Endothelial cell of hepatic sinusoid (primary cell): ENCODE results near the gene BCAR1.
"Not testable (repeated sequence)": the region's sequence is repeated elsewhere in the genome, so short reads cannot be mapped to it uniquely, and the experiment has no call there.

Source experiments
- in situ Hi-C: cut with HindIII; loops from 2 replicates; pipeline ENCODE4 v1.10.0; 2017; ENCODE audit warnings: low sequenced_read_pairs

Gene BCAR1, protein sequence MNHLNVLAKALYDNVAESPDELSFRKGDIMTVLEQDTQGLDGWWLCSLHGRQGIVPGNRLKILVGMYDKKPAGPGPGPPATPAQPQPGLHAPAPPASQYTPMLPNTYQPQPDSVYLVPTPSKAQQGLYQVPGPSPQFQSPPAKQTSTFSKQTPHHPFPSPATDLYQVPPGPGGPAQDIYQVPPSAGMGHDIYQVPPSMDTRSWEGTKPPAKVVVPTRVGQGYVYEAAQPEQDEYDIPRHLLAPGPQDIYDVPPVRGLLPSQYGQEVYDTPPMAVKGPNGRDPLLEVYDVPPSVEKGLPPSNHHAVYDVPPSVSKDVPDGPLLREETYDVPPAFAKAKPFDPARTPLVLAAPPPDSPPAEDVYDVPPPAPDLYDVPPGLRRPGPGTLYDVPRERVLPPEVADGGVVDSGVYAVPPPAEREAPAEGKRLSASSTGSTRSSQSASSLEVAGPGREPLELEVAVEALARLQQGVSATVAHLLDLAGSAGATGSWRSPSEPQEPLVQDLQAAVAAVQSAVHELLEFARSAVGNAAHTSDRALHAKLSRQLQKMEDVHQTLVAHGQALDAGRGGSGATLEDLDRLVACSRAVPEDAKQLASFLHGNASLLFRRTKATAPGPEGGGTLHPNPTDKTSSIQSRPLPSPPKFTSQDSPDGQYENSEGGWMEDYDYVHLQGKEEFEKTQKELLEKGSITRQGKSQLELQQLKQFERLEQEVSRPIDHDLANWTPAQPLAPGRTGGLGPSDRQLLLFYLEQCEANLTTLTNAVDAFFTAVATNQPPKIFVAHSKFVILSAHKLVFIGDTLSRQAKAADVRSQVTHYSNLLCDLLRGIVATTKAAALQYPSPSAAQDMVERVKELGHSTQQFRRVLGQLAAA

DNA sequence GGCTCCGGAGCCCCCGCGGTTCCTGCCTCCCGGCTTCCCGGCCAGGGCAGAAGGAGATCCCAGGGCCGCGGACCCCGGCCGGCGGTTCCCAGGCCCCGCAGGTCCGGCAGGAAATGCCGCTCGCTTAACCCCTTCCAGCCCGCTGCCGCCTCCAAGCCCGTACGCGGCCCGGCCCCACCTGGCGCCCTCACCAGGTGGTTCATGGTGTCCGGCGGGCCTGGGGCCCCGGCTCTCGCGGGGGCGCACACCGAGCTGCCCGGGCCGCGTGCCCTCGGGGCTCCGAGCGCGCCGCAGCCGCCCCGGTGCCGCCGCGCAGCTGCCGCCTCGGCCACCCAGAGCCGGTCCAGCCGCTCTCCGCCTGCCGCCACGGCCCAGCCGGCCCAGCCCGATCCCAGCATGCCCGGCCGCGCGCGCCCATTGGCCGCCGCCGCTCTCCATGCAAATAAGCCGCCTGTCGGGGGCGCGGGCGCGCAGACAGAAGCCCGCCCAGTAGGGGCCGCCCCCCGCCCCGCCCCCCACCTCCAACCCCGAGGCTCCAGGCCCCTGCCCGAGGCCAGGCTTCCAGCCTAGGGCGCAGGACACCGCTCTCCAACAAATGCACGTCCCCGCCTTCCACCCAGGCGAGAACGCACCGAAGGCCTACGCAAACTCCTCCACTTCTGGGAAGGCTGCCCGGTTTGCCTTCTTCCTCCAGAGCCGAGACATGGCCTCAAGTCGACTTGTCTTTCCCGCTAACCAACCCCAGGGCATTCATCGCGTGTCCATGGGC lies at the start of gene BCAR1:
BCAR1 (minus strand) TSS at position 345 of the 769 bp plus-strand sequence; CDS start at position 203, 142 bp downstream.
- in situ Hi-C loops, result no loop called here

DNA sequence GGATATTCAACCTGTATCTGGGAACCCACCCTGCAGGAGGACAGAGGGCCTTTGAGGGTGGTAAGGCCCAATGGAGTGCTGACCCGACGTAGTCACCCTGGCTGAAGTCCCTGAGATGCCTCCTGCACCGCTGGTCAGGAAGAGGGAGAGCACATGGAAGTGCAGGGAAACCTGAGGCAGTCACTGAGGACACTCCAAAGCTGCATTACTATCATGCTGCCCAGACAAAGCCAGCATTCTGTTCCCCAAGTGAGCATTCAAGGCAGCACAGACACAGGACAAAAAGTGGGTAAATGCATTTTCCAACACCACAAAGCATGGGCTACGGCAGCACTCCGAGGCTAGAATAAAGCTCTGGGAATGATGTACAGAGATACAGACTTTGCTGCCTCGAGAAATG lies 46.8 kb upstream of the BCAR1 start:
- in situ Hi-C loops, result no loop called here

DNA sequence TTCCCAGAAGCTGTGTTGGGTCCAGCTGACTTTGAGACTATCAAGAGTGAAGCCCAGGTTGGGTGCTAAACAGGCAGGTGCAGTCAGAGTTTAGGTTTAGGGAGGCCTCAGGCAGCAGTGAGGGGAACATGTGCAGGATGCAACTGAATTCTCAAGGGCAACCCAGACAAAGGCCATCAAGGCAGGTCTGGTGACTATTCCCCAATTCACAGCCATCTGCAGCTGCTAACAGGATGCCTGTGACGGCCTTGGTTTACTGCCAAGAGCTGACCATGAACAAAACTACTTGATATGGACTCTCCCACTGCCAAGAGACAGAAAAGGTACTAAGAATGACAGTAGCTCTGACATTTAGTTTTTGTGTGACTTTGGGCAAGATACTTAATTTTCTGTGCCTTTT lies 45.2 kb upstream of the BCAR1 start:
- in situ Hi-C loops, result no loop called here

DNA sequence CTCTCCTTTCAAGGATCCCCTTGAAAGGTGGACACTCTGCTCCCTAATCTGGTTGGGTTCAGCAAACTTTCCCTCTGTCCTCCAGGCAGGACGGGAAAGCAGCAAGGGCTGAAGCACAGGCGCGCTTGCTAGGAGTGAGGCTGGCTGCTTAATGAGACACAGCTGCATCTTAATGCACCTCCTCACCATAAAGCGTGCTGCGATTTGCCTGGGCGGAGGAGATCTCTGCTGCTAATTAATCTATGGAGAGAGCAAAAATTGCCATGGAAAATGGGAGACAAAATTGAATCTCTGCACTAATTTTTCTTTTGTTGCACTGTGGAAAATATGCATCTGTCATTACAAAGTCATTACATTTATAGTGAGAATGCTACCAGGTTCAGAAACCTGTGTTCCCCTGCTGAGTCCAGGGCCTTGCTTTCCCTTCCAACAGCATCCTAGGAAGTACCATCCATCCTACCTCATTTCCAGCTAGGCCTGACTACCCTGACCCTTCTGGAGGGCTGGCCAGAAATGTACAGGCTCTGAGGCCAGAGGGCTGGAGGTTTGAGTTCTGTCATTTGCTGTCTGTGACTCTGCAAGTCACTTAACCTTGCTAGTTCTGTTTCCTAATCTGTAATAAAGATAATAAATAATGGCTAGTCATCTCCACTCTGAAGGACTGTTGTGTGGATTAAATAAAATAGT lies 43.5 kb upstream of the BCAR1 start:
- in situ Hi-C loops, result no loop called here

DNA sequence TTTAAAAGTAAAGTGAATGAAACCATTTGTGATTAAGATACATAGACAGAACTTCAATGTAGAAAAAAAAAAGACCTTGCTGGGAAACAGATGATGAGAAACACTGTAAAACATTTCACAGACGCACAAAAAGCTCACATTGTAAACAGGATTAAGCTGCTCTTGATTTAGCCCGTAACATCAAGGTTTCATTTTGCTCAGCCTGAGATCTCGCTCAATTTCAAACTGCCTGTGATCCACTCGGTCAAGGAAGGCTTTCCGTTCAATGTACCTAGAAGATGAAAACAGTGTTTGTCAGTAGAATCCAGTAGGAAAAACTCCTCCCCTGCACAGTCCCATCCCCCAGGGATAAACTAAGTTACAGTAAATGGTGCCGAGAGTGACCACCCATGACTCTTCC lies 42.3 kb upstream of the BCAR1 start:
- in situ Hi-C loops, result no loop called here

DNA sequence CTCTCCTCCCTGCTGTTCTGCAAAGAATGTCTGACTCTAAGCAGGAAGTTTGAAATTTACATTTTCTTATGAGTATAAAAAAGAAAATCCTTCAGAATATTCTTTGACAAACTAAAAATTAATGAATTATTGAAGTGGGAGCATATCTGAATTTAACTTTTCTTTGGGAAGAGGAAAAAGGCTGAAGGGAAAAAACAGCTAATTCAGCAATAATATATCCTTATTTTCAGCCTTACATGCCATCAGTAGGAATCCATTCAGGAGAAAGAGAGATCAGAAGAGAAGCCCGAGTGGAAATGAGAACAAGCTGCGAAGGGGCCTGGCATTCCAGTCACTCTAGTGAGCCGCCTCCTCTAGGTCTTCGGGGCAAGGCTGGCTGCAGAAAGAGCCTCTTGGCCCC lies 41.7 kb upstream of the BCAR1 start:
- in situ Hi-C loops, result no loop called here

DNA sequence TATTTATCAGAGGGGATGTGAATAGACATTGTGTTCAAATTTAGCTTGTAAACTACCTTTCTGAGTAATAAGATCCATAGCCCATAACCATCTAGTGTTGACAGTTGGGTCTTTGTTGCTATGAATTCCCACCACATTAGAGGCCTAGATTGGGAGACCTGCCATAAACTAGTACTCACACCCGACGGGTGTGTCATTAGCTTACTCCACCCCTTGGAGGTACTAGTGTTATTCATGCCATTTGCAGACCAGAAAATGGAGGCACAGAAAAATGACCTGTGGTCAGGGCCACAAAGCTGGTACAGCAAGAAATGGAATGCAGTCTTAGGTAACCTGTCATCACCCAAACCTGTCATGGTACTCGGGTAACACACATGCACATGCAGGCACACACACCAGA lies 41.3 kb upstream of the BCAR1 start:
- in situ Hi-C loops, result no loop called here

DNA sequence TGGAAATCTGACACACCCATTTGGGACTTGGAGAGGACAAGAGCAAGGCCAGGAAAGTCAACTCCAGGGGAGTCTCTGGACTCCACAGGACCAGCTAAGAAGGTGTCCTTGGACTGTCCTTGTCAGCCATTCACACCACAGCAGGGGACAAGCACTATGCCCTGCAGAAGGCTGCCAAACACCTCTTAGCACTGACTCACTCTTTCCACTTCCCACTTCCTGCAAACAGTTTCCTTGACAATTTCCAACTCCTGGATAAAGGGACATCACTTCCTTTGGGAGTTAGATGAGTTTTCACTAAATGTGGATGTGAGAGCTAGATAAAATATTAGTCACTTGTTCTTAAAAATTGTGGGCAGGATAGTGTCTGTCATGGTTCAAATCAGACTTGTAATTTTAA lies 37.8 kb upstream of the BCAR1 start:
- in situ Hi-C loops, result loop anchor here (5.0 kb wide), 1 partner anchor 53 kb away; no protein-coding TSS in a partner anchor

DNA sequence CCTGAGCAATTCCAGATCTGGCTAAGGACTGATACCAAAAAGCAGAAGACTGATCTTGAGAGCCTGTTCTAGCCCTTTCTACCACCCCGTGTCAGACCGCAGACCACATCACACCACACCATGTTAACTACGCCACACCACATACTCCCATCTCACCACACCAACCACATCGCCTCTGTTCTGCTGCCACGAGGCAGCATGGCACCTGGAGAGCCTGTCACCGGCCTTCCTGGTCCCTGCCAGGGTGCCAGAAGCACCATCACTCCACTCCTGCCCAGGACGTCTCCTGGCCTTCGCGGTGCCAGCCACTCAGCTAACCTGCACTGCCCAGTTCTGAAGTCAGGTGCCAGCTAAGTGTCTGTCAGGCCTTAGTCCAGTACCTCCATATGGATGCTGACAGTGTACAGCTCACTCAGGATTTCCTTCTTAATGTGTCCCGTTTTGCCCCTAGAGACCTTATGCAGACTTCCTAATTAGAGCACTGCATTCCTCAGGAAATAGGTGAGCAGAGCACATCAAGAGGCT lies 37.2 kb upstream of the BCAR1 start:
- in situ Hi-C loops, result loop anchor here (5.0 kb wide), 1 partner anchor 54 kb away; no protein-coding TSS in a partner anchor

DNA sequence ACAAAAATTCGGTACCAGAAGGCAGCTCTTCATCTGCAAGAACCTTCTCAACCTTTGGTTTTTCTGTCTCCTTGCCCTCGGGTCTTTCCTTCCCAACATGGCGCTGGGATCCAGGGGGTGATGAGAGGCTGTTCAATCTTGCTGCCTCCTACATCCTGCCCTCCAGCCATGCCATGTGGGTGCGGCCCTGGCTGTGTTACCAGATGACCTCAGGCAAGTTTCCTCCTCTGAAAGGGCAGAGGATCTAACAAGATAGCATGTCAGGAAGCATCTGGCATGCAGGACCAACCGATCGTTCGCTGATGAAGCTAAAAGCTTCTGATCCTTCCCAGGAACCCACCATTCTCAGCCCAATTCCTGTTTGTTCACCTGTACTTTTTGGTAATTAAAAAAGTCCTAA lies 36.8 kb upstream of the BCAR1 start:
- in situ Hi-C loops, result loop anchor here (5.0 kb wide), 1 partner anchor 54 kb away; no protein-coding TSS in a partner anchor

DNA sequence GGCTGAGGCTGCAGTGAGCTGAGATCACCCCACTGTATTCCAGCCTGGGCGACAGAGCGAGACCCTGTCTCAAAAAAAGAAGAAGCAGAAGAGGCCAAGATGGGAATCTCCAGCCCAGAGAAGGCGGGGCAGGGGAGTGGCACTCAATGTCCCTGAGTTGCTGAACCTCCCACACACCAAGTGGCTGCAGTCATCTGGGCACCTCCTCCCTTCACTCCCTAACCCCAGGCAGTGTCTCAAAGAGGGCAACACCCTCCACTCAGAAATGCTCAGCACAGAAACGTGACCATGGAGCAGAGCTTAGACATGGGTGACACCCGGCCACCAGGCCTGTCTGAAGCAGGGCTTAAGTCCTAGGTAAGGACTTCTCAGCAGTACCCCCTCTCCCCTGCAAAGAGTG lies 36.3 kb upstream of the BCAR1 start:
- in situ Hi-C loops, result loop anchor here (5.0 kb wide), 1 partner anchor 55 kb away; no protein-coding TSS in a partner anchor

DNA sequence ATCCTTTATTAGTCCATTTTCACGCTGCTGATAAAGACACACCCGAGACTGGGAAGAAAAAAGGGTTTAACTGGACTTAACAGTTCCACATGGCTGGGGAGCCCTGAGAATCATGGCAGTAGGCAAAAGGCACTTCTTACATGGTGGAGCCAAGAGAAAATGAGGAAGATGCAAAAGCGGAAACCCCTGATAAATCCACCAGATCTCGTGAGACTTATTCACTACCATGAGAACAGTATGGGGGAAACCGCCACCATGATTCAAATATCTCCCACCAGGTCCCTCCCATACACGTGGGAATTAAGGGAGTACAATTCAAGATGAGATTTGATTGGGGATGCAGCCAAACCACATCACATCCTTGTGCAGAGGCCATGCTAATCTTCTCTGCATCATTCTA lies 35.0 kb upstream of the BCAR1 start:
- in situ Hi-C loops, result loop anchor here (5.0 kb wide), 1 partner anchor 56 kb away; no protein-coding TSS in a partner anchor

DNA sequence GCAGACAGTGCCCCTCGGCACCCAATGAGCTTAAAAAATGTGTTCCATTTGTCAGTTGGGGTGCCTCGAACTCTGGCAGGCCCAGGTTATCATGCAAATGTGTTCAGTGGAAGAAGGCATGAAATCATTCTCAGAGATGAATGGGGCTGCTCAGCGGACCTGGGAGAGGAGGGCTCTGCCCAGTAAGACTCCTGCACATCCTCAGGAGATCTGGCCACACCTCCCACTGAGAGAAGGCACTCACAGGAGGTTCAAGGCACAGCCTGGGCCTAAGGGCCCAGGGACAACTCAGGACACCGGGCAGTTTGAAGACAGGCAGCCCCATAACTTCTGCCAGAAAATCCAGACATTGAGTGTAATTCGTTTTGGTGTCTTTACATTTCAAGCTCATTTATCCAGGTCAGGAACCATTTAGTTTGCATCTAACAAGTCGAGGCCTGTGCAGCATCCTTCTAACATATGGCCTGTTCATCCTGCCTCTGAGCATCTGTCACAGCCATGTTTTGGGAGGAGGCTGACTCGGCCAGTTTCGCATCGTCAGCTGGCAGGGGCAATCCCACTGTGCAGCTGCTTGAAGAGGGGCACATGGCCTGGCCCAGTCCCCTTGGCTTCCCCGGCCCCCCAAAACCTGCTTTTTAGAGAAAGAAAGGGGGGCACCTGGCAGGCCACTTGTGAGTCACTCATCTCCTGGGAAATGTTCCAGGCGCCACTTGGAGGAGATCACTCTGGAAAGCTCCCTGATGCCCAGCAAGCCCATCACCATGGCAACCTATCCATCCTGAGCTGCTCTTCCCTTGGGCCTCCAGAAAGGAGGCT lies 31.2 kb upstream of the BCAR1 start:
- in situ Hi-C loops, result no loop called here

DNA sequence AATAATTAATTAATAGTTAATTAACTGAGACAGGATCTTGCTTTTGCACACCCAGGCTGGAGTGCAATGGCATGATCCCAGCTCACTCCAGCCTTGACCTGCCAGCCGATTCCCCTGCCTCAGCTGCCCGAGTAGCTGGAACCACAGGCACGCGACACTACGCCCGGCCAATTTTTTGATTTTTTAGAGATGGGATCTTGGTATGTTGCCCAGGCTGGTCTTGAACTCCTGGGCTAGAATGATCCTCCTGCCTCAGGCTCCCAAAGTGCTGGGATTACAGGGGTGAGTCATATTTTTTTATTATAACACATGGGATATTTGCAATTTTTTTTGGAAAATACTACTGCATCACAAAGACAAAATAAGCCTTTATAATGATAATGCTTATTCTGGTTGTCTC lies 30.4 kb upstream of the BCAR1 start:
- in situ Hi-C loops, result no loop called here

DNA sequence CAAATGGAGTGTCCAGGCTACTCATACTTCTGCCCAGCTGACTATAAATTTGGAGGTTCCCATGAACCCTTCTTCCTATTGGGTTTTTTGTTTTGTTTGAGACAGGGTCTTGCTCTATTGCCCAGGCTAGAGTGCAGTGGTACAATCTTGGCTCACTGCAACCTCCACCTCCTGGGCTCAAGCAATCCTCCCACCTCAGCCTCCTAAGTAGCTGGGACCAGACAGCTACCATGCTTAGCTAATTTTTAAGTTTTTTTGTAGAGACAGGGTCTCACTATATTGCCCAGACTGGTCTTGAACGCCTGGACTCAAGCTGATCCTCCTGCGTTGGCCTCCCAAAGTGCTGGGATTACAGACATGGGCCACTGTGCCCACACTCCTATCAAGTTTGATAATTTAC lies 29.6 kb upstream of the BCAR1 start:
- in situ Hi-C loops, result not testable (repeated sequence)

DNA sequence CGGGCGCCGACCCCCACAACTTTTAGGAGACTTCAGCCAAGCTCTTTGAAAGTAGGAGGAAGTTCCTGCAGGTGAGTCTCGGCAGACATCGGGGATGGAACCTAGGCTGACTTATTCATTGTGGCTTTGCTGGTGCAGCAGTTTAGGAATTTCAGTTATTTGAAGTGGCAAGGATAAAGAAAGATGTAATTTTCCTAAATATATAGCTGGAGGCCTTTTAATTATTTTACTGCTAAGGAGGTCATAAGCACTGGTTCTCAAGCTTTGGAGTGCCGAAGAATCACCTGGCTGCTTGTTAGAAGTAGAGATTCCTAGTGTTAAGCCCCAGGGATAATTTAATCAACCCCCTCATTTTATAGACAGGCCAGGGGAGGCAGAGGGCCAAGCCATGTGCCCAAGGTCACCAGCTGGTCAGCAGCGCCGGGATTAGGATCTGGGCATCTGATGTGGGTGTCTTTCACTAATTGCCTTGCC lies 28.9 kb upstream of the BCAR1 start:
- in situ Hi-C loops, result no loop called here

DNA sequence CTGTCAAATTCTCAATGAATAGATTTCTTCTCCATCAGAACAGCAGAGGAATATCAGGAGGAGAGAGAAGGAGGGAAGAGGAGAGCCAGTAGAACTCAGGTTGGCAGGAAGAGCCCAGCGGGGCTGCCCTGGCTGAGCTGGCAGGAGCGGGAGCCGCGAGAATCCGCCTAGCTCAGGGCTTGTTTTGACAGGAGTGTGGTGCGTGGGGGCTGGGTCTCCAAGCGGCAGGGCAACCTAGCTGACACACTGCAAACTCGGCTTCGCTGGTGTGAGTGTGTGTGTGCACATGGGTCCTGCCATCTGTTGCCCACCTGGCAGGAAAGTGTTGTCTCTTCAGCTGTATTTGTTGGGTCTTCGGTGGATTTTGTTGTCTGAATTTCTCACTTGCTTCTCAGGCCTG lies 27.9 kb upstream of the BCAR1 start:
- in situ Hi-C loops, result no loop called here

DNA sequence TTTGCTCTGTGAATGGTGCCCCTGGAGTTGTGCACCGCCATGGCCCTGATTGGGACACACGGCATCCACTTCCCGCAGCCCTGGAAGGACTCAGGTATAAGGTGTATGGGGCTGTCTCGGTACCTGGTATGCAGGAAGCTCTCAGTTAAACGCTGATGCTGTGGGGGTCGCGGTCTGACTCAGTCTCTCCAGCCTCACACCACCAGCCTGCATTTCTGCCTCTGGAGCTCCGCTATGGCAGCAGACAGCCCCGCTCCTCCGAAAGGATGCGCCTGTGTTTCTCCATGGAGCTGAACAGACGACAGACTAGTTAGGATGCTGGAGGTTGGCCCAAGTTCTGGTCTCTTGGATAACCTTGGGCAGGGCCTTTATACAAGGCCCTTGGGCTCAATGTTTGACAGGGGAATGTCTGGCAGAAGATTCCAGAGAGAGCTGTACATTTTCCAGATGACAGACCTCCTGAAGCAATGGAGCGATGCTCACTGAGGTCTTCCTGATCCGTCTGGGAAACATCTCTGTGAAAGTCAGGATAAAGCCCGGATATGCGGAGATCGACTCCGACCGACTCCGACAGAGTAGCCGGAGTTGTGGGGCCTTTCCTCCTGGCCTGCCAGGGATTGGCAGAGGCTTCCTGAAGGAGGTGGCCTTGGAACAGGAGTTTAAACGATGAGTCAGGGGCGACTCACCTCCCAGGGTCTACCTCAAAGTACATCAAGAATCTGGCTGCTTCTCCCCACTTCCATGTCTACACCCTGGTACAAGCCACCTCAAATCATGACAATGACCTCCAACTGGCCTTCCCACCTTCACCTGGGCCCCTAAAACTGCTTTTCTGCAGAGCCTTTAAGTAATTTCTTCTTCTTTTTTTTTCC lies 21.9 kb upstream of the BCAR1 start:
- in situ Hi-C loops, result no loop called here
